Measurements from ENCODE around the gene CYP11A1. TPM values are rescaled to one million over a fixed set of nuclear protein-coding genes. Genes with fewer than 3 reads are reported as not detected.

CYP11A1 gene
- total RNA-seq, 1 donor from 2014 or later: 62.4 TPM

DNA sequence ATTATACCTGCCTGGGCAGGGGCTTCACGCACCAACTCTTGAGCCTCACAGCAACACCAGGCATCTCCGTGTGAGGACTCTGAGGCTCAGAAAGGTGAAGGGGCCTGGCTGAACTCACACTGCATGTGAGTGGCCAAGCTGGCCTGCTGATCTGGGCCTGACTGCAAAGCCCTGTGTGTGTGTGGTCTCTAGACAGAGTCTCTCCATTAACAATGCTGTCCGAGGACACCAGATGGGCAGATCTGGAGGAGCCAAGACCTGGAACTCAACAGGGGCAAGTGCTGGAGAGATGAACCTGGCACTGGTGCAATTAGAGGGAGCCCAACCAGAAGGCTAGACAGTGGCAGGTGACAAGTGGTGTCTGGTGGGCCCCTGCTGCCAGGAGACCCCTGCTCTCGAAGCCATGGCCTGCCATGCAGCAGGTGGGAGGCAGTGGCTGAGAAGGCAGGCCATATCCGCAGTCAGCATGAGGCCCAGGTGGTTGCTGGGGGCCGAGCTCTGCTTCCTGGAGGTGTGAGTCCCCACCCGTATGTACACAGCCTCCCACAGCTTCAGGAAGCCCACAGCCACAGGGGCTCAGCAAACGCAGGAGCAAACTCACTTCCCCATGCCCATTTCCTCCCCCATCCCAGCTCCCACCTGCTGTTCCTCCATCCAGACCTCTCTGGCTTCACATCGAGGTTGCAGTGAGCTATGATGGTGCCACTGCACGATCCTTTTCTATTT, 39.0 kb downstream of the CYP11A1 start:
- H3K9me3 ChIP-seq: no peaks in the 10 kb centered on the region
- no peak for DNase-seq (ENCODE audit: low spot score in 2 of 2)
- H3K27ac ChIP-seq: no peak overlapping the region
- H3K4me1 ChIP-seq: no peaks in the 10 kb centered on the region
- H3K36me3 ChIP-seq: no peaks in the 10 kb centered on the region
- H3K4me3 ChIP-seq: no peak overlapping the region
- intact Hi-C loops (cut with DNase I): no loop called here
- TF ChIP-seq, protein P1, sequence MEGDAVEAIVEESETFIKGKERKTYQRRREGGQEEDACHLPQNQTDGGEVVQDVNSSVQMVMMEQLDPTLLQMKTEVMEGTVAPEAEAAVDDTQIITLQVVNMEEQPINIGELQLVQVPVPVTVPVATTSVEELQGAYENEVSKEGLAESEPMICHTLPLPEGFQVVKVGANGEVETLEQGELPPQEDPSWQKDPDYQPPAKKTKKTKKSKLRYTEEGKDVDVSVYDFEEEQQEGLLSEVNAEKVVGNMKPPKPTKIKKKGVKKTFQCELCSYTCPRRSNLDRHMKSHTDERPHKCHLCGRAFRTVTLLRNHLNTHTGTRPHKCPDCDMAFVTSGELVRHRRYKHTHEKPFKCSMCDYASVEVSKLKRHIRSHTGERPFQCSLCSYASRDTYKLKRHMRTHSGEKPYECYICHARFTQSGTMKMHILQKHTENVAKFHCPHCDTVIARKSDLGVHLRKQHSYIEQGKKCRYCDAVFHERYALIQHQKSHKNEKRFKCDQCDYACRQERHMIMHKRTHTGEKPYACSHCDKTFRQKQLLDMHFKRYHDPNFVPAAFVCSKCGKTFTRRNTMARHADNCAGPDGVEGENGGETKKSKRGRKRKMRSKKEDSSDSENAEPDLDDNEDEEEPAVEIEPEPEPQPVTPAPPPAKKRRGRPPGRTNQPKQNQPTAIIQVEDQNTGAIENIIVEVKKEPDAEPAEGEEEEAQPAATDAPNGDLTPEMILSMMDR (IDR thresholded peaks at IDR 0.05): no peak
- H3K27me3 ChIP-seq: no peaks in the 10 kb centered on the region

DNA sequence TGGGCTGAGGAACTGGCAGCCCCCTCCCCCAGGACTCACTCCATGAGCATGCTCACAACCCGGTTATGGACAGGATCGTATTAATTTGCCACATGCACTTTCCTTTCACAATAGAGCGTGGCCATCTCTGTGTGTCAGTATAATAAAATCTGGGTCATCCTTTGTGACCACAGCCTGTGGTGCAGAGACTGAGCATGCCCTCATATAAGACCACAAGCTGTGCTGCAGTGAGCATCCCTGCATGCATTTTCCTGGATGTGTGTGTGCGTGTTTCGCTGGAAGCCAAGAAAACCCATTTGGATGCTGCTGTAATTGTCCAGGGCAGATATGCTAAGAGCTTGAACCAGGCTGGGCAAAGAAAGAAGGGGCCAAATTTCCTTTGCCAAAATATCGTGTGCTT, 39.7 kb downstream of the CYP11A1 start:
- H3K27ac ChIP-seq: no peak overlapping the region

DNA sequence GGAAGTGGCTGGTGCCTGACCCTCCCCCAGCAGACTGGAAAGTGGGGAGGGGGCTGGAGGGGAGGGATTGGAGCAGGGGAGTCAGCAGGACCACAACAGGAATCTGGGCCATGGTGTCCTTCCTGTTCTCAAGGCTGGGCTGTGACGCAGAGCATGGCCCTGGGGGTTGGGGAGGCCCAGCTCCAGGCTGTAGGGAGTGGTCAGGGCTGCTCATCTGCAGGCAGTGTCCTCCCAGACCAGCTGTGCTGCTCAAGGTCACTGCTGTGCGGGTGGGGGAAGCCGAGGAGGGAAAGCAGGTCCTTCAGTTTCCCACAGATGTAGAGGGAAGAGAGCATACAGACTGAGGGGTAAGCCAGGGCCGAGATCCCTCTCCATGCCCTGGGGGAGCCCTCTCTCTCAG, 40.7 kb downstream of the CYP11A1 start:
- Histone ChIP-seq H3K4me1 (no peaks in the 10 kb centered on the region), H3K4me3 (no peak overlapping the region), H3K9me3 (no peaks in the 10 kb centered on the region), H3K27ac (no peak overlapping the region), H3K27me3 (no peaks in the 10 kb centered on the region), H3K36me3 (no peaks in the 10 kb centered on the region)
- intact Hi-C loops (cut with DNase I): no loop called here
- TF ChIP-seq, protein P1 (IDR thresholded peaks at IDR 0.05): no peak
- DNase-seq (ENCODE audit: low spot score in 2 of 2): no peak

More for the DNA sequence above, 39.7 kb downstream of the CYP11A1 start:
- Histone ChIP-seq H3K4me1 (no peaks in the 10 kb centered on the region), H3K9me3 (no peaks in the 10 kb centered on the region), H3K4me3 (no peak overlapping the region), H3K36me3 (no peaks in the 10 kb centered on the region), H3K27me3 (no peaks in the 10 kb centered on the region)
- intact Hi-C loops (cut with DNase I): no loop called here
- TF ChIP-seq, protein P1 (IDR thresholded peaks at IDR 0.05): no peak
- no peak for DNase-seq (ENCODE audit: low spot score in 2 of 2)

DNA sequence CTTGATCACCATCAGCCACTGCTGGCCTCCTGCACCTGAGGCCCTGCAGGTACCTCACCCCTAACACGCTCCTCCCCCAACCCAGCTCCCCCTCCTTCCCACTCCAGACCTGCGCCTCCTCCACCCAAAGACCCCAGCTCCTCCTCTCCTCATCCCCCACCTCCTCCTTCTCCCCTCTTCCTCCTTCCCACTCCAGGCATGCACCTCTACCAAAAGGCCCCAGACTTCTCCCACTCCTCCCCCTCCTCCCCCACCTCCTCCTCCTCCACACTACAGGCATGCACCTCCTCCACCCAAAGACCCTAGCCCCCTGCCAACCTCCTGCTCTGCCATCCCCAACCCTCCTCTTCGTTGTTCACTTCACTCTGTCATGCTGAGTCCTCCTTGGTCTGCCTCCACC, 42.7 kb downstream of the CYP11A1 start:
- Histone ChIP-seq H3K36me3 (no peaks in the 10 kb centered on the region), H3K4me3 (no peak overlapping the region), H3K27me3 (no peaks in the 10 kb centered on the region), H3K27ac (no peak overlapping the region), H3K9me3 (no peaks in the 10 kb centered on the region), H3K4me1 (peaks cover 0 to 2% of the 10 kb centered on the region in 2 donors)
- DNase-seq (ENCODE audit: low spot score in 2 of 2): no peak
- TF ChIP-seq, protein P1 (IDR thresholded peaks at IDR 0.05): no peak
- intact Hi-C loops (cut with DNase I): no loop called here

DNA sequence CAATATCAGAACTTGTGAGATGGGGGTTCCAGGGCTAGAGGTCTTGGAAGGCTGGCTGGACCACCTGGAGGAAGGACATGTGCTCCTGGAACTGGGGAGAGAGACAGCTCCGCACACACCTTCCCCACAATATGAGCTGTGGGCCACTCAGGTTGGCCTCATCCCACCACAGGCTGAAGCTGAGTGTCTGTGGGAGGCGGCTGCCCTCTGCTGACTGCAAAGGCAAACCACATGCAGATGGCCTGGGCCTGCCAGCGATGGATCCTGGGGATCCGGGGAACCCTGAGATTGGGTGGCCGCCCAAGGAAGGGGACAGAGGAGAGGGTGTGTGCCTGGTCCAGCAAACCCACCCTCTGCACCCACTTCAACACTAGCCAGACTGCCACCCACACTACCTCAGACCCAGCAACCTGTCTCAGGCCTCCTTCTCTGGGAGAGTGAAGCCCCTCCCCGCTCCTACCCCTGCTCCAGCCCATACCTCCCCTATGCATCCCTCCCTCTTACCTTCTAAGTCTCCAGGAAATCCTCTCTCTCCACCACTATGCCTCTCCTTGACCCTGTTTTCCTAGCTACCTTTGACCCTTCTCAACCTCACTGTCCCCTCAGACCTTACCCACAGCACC, 44.8 kb downstream of the CYP11A1 start:
- Histone ChIP-seq H3K4me1 (peaks cover 12 to 17% of the 10 kb centered on the region in 2 donors), H3K27ac (no peak overlapping the region), H3K36me3 (no peaks in the 10 kb centered on the region), H3K4me3 (no peak overlapping the region), H3K9me3 (no peaks in the 10 kb centered on the region), H3K27me3 (no peaks in the 10 kb centered on the region)
- TF ChIP-seq, protein P1 (IDR thresholded peaks at IDR 0.05): peak; percentile 85 to 93 (median 91)
- peak in 1 of 2 donors; percentile 75 for DNase-seq (ENCODE audit: low spot score in 2 of 2)
- intact Hi-C loops (cut with DNase I): loop anchor here (1.0 to 2.0 kb wide), 2 partner anchors 195 to 350 kb away; no protein-coding TSS in a partner anchor

Data from ascending aorta (tissue), 2 donors.